HepG2 (cell line): Measurements from ENCODE around the gene NLGN2. TPM values are rescaled to one million over a fixed set of nuclear protein-coding genes. Genes with fewer than 3 reads are reported as not detected.
A peak's percentile ranks its signal among the peaks of the same experiment; 100 is the strongest.

Experiments used
- CREM ChIP-seq, 2 experiments: sonication (generic) in 1 of 2; formaldehyde crosslinking in 1 of 2; IDR thresholded peaks; 2 replicates each; pipeline versions ENCODE4 v1.4.0 to v1.6.1; 2016 to 2020; ENCODE audit warnings: antibody characterized with exemption in 1 of 2, mild to moderate bottlenecking in 1 of 2, missing genetic modification reagents in 1 of 2
- DMTF1 ChIP-seq: sonication (generic); formaldehyde crosslinking; IDR thresholded peaks from 2 replicates; pipeline ENCODE4 v1.4.0; 2020; ENCODE audit warnings: mild to moderate bottlenecking, missing genetic modification reagents
- HCFC1 ChIP-seq: fragments of 150-350 bp; IDR thresholded peaks from 2 replicates; pipeline ENCODE4 v1.6.1; 2014; ENCODE audit warnings: low read depth, low read length
- IRF2 ChIP-seq: IDR thresholded peaks from 2 replicates; pipeline ENCODE4 v1.6.1; 2018; ENCODE audit warnings: missing genetic modification reagents, missing compliant biosample characterization
- JUN ChIP-seq: sonication (generic); formaldehyde crosslinking; IDR thresholded peaks from 2 replicates; pipeline ENCODE4 v1.4.0; 2020; ENCODE audit warnings: mild to moderate bottlenecking, missing genetic modification reagents
- MAFK ChIP-seq, 2 experiments: IDR thresholded peaks in 1 of 2; conservative IDR thresholded peaks in 1 of 2; 2 replicates each; pipeline ENCODE4 v1.6.1; 2011; ENCODE audit warnings: improper control_type of control experiment in 2 of 2, low read length in 2 of 2
- MAX ChIP-seq: IDR thresholded peaks from 2 replicates; pipeline ENCODE4 v1.6.1; 2012; ENCODE audit warnings: inconsistent platforms
- MEF2D ChIP-seq: sonication (generic); formaldehyde crosslinking; IDR thresholded peaks from 2 replicates; pipeline ENCODE4 v1.5.1; 2020; ENCODE audit warnings: mild to moderate bottlenecking, missing genetic modification reagents
- NFKBIZ ChIP-seq: IDR thresholded peaks from 2 replicates; pipeline ENCODE4 v1.6.1; 2018; ENCODE audit warnings: missing genetic modification reagents, missing compliant biosample characterization
- NR2C2 ChIP-seq: sonication (generic); formaldehyde crosslinking; IDR thresholded peaks from 2 replicates; pipeline ENCODE4 v1.4.0; 2020; ENCODE audit warnings: missing genetic modification reagents, mild to moderate bottlenecking, moderate library complexity, borderline replicate concordance
- PHF20 ChIP-seq: sonication (generic); formaldehyde crosslinking; IDR thresholded peaks from 2 replicates; pipeline ENCODE4 v1.5.0; 2020; ENCODE audit warnings: mild to moderate bottlenecking, missing genetic modification reagents
- RAD51 ChIP-seq: fragments of 450-650 bp; IDR thresholded peaks from 2 replicates; pipeline ENCODE4 v1.6.1; 2016; ENCODE audit warnings: borderline replicate concordance
- RCOR2 ChIP-seq: IDR thresholded peaks from 2 replicates; pipeline ENCODE4 v1.6.1; 2016; ENCODE audit warnings: missing biosample characterization, missing genetic modification reagents
- TFE3 ChIP-seq: IDR thresholded peaks from 2 replicates; pipeline ENCODE4 v1.6.1; 2016
- TRIM22 ChIP-seq: fragments of 450-650 bp; IDR thresholded peaks from 2 replicates; pipeline ENCODE4 v1.6.1; 2017
- ZNF251 ChIP-seq: sonication (generic); formaldehyde crosslinking; IDR thresholded peaks from 2 replicates; pipeline ENCODE4 v1.9.0; 2021; ENCODE audit warnings: mild to moderate bottlenecking, missing genetic modification reagents
- ZNF3 ChIP-seq: IDR thresholded peaks from 2 replicates; pipeline ENCODE4 v1.7.0; 2017; ENCODE audit warnings: inconsistent platforms
- ZNF326 ChIP-seq: sonication (generic); formaldehyde crosslinking; IDR thresholded peaks from 2 replicates; pipeline ENCODE4 v1.4.0; 2020; ENCODE audit warnings: missing genetic modification reagents, borderline replicate concordance
- ZNF576 ChIP-seq: sonication (generic); formaldehyde crosslinking; IDR thresholded peaks from 2 replicates; pipeline ENCODE4 v1.4.0; 2020; ENCODE audit warnings: mild to moderate bottlenecking, missing genetic modification reagents
- ZNF761 ChIP-seq: sonication (generic); formaldehyde crosslinking; conservative IDR thresholded peaks from 2 replicates; pipeline ENCODE4 v1.4.0; 2020; ENCODE audit warnings: mild to moderate bottlenecking, missing genetic modification reagents
- ZNF782 ChIP-seq: sonication (generic); formaldehyde crosslinking; IDR thresholded peaks from 2 replicates; pipeline ENCODE4 v1.4.0; 2020; ENCODE audit warnings: missing genetic modification reagents, mild to moderate bottlenecking, borderline replicate concordance
- polyA plus RNA-seq, 8 experiments: library from polyadenylated mRNA; depleted of rRNA in 3 of 8; stranded (reverse) in 7 of 8; unstranded in 1 of 8; fragments of >200 nt; fragmentation: Illumina TruSeq in 4 of 8; extraction: Trizol in 4 of 8; gene quantifications; 2 replicates each; pipeline versions ENCODE4 v1.2.1 to v1.2.3, GENCODE V29; 2011 to 2016; ENCODE audit warnings: low read depth in 4 of 8, missing spikeins in 1 of 8, mixed read lengths in 1 of 8; ENCODE audit not compliant: insufficient read depth in 1 of 8
- total RNA-seq, 5 experiments: library from RNA; depleted of rRNA; stranded (reverse); fragments of >200 nt; fragmentation: Illumina TruSeq; extraction: Trizol; gene quantifications; 2 replicates each; pipeline ENCODE4 v1.2.3, GENCODE V29; 2016; ENCODE audit warnings: low read depth in 1 of 5

NLGN2 gene
- total and polyA plus RNA-seq, 2 of the 13 experiments (the other 11 are each of a cell fraction or from before 2014, with no cell fraction given), result 1.9 to 11.0 TPM

GRCh38 chr17:7394452-7395191 is 13.0 kb upstream of the NLGN2 start, which contains the start of gene PLSCR3 (continued):
- TF ChIP-seq NFKBIZ (CRISPR knock-in tag) (no peak), MAX (peak; percentile 77), ZNF326 (no peak), MEF2D (CRISPR knock-in tag) (peak; percentile 25; the same call in 1 of the 2 replicates), CREM (IDR thresholded peaks at IDR 0.05) (no peak), CREM (CRISPR knock-in tag; IDR thresholded peaks at IDR 0.05) (no peak), ZNF576 (CRISPR knock-in tag) (no peak), JUN (no peak), ZNF782 (CRISPR knock-in tag) (no peak), ZNF761 (no peak), IRF2 (no peak), MAFK (conservative IDR thresholded peaks at IDR 0.05 in 1 of 2, IDR thresholded peaks at IDR 0.05 in 1 of 2; ENCODE audit: low read length in 2 of 2) (peak in 1 of 2 experiments; percentile 27; a peak in 2 of 4 replicates), ZNF251 (CRISPR knock-in tag) (no peak), HCFC1 (no peak), NR2C2 (CRISPR knock-in tag) (peak; percentile 49; the same call in 1 of the 2 replicates), RAD51 (no peak), PHF20 (CRISPR knock-in tag) (peak; percentile 37; the same call in 1 of the 2 replicates), TFE3 (no peak), DMTF1 (CRISPR knock-in tag) (no peak), RCOR2 (CRISPR knock-in tag) (no peak), TRIM22 (no peak), ZNF3 (CRISPR knock-in tag) (no peak)
